Renal cortical epithelial cell (primary cell): ENCODE results near the gene MBP. TPM values are rescaled to one million over a fixed set of nuclear protein-coding genes. Genes with fewer than 3 reads are reported as not detected.
A peak's percentile ranks its signal among the peaks of the same experiment; 100 is the strongest.
"Not testable (repeated sequence)": the region's sequence is repeated elsewhere in the genome, so short reads cannot be mapped to it uniquely, and the experiment has no call there.

Experiments used
- DNase-seq: peaks from one replicate; pipeline ENCODE4 v3.0.0-alpha.2; 2011; ENCODE audit warnings: low read depth
- total RNA-seq: library from RNA; depleted of rRNA; stranded (reverse); fragments of >200 nt; gene quantifications from 2 replicates; pipeline ENCODE4 v1.2.3, GENCODE V29; 2014

MBP gene
- total RNA-seq, 1 donor from 2014 or later = 28.8 TPM

DNA sequence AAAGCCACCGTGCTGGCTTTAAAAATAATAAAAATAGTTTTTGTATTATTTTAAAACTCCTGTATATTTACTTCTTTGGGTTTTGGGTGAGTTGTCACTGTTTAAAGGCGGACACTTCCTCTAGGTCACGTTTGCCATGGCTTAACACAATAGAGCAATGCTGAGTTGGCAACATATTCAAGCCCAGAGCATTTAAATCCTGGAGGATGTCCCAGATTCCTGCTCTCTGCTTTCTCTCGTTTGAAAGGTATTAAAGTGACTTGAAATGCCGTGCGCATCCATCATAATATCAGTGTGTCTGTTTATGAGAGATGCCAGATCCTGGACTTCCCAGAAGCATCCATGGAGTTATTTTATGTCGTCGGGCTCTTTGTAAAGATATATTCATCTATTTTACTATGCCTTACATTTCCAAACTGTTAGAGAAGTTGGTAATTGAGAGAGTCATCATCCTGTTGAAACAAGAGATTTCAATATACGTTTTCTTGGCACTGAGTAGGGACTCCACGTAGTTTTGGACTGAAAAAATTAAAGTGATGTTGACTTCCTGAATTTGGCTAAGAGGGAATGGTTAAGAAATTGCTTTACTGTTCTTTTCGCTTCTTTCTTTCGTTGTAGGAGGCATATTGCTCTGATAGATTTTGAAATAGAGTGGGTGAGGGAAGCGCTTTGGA is 159.6 kb downstream of the MBP start:
- no peak for DNase-seq

DNA sequence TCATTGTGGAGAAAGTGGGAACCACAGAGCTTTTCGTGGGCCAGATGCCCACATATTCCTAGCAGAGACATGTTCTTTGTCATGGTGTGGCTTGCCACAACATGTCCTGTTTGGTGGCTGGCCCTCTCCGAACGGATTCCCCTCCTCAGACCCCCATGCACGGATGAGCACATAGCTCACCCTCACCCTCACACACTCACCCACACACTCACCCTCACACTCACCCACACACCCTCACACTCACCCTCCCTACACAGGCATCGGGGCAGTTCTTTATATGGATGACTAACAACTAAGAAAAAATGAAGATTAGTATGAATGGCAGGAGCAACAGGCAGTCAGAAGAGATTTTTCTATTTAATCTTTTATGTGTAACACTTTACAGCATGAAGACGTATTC is 160.3 kb downstream of the MBP start:
- DNase-seq = no peak

DNA sequence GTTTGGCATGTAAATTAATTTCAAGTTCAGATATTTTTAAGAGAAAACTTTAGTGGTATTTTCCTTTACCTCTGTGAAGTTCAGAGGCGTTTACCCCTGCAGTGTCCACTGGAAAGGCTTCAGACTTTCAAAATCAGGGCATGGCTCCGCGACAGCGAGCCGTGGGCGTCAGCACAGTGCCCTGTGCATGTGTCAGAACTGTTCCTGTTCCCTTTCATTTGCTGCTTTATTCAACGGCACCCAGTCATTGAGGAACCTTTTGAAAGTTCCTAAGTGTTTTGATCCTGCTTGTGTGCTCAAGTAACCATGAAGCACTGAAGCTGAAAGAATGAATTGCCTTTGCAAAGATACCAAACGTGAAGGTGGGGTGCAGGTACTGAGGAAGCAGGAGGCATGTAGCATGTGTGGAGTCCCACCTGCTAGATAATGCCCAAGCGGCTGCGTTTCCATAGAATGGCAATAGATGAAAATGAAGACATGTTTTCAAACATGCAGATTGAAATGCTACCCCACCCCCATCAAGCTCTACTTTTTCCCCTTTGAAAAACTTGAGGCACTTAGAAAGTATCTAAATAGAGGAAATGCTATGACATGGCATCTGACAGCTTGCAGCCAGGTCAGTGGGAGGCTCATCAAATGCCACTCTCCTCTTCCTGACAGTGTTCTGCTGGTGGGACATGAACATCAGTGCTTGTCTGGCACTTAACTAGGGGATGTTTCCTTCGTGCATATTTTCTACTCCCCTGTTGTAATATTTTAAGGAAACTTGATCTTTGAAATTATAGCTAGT is 161.6 kb downstream of the MBP start:
- peak; percentile 22 for DNase-seq

DNA sequence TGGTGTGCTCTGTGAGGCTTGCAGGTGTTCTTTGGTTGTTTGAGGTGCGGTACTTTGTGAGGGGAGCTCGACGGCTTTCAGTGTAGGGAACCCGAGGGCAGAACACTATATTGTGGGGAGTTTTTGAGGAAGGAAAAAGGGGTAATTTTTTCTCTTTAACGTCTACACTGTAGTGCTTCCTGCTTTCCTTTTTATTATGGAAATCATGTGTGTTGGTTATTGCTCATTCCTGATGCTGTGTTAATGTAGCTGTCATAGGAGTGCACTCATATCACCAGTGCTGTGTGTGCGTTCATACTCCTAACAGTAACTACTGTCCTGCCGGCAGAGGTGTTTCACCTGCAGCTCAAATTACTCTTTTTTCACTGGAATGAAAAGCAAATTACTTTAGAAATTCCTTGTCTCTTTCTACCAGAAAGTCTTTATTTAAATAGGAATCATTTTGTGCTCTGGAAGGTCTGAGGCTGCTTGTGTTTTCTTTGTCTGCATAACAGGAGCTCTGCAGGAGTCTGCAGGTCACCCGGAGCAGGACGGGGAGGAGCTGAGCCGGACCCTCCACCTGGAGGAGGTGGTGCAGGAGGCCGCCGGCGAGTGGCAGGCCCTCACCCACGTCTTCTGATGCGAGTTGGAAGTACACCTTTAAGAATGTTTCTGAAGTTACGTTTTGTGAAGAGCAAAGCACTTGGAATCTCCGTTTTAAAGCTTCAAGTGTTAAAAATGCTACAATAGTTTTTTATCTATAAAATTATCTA is 164.7 kb downstream of the MBP start:
- no peak for DNase-seq

DNA sequence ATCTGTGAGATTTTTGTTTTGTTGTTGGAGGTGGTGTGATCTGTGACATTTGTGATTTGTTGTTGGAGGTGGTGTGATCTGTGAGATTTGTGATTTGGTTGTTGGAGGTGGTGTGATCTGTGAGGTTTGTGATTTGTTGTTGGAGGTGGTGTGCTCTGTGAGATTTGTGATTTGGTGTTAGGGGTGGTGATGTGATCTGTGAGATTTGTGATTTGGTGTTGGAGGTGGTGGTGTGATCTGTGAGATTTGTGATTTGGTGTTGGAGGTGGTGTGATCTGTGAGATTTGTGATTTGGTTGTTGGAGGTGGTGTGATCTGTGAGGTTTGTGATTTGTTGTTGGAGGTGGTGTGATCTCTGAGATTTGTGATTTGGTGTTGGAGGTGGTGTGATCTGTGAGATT is 165.3 kb downstream of the MBP start:
- DNase-seq = not testable (repeated sequence)

DNA sequence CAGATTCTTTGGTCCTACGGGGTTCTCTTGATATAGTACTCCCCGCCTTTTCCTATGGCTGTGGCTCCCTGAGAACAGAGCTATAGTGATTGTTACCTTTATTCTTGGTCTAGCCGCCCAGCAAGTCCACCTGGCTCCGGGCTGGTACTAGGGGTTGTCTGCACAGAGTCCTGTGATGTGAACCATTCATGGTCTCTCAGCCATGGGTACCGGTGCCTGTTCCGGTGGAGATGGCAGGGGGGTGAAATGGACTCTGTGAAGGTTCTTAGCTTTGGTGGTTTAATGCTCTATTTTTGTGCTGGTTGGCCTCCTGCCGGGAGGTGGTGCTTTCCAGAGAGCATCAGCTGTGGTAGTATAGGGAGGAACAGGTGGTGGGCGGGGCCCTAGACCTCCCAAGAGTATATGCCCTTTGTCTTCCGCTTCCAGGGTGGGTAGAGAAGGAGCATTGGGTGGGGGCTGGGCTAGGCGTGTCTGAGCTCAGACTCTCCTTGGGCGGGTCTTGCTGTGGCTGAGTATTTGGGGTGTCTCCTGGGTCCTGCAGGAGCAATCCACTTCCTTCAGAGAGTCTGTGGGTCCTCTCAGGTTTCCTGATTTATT is 166.9 kb downstream of the MBP start:
- DNase-seq = not testable (repeated sequence)

DNA sequence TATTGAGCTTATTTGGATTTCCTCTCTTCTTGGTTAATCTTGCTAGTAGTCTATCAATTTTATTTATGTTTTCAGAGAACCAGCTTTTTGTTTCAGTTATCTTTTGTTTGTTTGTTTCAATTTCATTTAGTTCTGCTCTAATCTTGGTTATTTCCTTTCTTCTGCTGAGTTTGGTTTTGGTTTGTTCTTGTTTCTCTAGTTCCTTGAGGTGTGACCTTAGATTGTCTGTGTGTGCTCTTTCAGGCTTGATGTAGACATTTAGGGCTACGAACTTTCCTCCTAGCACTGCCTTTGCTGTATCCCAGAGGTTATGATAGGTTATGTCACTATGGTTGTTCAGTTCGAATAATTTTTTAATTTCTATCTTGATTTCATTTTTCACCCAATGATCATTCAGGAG is 168.6 kb downstream of the MBP start:
- DNase-seq = no peak

DNA sequence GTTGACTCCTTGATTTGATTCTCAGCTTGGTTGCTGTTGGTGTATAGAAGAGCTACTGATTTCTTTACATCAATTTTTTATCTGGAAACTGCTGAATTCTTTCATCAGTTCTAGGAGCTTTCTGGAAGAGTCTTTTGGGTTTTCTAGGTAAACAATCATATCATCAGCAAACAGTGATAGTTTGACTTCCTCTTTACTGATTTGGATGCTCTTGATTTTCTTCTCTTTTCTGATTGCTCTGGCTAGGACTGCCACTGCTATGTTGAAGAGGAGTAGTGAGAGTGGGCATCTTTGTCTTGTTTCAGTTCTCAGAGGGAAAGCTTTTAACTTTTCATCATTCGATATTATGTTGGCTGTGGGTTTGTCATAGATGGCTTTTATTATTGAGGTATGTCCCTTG is 169.7 kb downstream of the MBP start:
- DNase-seq = no peak

DNA sequence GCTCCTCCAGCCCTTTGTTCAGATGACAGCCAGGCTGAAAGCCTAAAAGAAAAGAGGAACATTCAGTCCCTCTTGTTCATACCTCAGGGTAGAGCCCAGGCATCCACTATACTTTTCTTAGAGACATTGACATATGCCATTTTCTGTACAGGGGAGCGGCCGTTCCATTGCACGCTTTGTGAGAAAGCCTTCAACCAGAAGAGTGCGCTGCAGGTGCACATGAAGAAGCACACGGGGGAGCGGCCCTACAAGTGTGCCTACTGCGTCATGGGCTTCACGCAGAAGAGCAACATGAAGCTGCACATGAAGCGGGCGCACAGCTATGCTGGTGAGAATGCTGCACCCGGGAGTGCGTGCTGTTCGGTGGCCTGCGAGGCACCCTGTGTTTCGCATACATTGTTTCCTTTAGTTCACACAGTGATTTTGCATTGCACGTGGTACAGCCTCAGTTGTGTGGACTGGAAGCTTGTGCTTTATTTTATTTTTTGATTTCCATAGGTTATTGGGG is 172.0 kb downstream of the MBP start:
- DNase-seq = no peak

DNA sequence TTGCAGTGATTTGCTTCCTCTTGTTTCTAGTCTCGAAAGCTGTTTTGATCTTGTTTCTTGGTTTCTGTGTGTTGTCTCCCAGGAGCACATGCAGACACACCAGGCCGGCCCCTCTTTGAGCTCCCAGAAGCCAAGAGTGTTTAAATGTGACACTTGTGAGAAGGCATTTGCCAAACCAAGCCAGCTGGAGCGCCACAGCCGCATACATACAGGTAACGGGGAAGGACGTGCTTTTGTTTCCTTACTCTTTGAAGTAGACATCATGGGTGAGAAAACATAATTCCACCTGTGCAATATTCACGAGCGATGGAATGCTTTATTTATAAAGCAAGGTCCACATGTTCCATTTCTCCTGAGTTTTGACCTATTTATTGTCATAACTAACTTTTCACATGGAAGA is 173.0 kb downstream of the MBP start:
- DNase-seq = no peak

DNA sequence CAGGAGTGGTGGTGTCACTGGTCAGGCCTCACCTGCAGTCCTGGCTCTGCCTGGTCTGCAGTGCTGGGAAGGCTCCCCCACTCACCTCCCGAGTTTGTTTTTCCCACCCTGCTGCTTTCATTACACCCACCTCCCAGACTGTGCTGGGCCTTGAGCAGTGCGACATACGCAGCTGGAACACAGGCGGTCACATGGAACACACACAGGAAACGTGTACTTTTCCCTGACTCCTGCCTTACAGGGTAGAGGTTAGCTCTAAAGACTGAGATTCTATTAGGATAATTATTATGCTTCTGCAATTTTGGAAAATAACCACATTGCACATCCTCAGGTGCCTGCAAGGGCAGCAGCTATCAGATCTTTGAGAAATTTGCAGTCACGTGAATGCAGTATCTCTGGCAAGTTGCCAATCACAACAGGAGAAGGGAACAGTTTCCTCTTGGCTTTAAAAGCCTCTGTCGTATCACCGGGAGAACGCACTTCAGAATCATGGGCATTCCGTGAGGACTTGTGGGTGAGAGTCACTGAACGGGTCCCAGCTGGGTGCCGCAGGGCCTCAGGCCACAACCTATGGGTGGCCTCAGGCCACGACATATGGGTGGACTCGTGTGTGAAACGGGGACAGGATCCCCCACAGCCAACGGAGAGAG is 173.8 kb downstream of the MBP start:
- no peak for DNase-seq

DNA sequence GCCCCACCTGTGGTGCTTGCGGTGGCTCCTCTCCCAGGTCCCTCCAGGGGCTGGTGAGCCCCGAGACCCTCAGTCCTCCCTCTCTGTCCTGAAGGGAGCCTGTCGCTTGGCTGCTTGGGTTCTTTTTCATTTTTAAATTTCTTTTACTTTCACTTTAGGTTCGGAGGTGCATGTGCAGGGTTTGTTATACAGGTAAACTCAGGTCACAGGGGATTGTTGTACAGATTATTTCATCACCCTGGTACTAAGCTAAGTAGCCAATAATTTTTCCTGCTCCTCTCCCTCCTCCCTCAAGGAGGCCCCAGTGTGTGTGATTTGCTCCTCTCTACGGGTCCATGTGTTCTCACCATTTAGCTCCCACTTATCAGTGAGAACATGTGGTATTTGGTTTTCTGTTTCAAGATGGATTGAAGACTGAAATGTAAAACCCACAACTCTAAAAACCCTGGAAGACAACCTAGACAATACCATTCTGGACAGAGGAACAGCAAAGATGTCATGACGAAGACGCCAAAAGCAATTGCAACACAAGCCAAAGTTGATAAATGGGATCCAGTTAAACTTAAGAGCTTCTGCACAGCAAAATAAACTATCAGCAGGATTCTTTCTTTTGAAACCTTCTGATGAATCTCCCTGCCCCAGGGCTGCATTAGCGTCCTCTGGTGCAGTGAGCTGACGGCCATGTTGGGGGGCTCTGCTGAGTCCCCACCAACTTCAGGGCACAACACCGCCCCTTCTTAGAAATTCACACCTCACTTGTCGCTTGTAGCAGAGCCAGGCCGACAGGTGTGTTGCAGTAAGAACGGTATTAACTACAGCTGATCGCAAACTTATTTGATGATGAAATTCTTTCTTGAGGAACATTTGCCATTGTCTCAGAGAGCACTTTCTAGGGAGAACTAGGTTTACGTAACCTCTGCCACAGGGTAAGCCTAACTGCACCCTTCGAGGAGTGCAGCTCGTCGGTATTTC is 174.9 kb downstream of the MBP start:
- no peak for DNase-seq

DNA sequence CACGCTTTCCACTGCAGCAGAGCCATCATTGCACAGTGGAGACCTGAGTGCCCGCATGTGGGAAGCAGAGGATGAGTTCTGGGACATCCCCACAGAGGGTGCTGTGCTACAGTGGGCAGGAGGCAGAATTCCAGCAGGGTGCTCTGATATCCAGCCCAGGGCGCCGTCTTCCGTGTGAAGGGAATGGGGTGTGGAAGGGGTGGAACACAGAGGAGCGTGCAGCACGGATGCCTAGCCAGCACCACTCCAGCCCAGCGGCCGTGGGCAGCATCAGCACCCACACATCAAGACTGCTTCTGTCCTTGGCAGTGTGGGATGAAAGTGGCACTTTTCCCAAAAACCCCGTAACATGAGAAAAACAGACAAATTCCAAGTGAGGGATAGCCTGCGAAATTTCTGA is 175.9 kb downstream of the MBP start:
- DNase-seq = no peak

DNA sequence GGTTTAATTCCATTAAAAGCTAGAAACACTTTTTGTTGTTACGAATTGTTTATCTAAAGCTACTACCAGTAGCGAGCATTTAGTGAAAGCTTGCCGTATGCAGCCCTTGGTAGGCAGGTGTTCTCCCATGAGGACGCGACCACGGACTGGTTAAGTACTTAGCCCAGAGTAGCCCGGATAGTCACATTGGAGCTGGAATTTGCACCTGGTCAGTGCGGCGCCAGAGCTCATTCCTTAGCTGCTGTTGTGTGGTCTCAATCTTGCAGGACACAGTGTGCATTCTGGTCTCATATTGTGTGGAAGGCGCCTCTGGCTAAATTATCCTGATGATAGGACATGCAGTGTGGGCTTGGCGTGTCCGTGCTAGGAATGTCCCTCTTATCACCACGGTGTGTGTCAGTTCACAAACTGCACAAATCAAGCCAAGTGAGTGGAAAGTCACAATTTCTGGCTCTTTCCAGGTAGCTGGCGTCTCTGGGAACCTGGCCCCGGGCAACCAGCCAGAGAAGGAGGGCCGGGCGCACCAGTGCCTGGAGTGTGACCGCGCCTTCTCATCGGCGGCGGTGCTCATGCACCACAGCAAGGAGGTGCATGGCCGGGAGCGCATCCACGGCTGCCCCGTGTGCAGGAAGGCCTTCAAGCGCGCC is 176.9 kb downstream of the MBP start:
- no peak for DNase-seq

DNA sequence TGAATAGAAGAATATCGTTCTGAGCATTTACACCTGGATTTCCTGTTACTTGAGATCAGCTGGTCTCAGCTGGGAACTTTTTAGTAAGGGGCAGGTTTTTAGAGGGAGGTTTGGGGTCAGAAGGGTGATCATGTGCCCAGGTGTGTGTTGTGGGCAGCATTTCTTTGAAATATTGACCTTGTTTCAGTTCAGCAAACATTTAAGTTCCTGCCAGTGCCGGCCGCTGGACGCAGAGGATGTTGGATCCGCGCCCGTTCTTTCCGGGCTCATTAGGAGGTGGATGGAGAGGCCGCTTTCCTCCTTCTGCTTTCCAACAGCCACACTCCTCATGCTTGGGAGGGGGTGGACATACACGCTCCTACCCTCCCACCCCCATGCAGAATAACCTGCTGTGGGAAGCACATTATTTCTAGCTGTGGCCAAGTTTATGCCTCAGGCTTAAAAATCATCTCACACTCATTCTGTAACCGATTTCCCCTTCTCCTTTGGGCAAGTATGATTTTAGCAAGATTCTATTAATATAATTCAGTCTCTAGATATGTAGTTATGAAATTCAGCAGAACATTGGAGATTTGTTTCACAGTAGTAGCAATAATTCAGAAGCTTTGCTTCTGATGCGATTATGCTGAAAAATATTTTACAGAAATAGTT is 178.9 kb downstream of the MBP start:
- peak; percentile 41 for DNase-seq

DNA sequence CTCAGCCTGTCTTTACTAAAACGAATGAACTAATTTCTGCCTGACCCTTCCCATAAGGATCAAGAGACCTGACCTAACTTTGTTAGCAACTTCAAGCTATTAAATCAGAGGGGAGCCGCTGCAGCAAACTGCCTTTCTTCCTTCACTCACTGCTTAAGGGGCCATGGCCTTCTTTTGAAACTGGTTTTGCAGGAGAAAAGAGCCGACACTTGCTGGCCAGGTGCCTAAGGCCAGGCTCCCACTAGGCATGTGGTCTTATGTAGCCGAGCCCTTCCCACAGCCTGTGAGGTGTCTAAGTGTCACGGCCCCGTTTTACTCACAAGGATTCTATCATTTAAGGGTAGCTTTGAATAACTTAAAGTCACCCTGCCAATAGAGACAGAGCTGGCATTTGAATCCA is 179.4 kb downstream of the MBP start:
- peak; percentile 17 for DNase-seq

DNA sequence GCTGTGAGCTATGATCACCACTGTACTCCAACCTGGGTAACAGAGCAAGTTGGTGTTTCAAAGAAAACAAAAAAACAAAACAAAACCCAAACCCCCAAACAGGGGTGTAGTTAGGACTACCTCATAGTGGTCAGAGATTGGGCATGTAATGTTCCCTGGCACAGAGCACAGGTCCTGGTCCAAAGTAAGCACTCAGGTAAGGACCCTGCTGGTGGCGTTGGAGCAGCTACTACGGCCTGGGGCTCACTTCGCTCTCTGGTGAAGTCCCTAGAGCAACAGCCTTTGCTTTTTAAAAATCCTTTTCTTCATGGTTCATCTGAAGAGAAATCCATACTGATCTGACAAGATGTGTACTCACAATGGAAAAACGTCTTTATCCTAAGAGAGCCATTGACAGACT is 179.8 kb downstream of the MBP start:
- no peak for DNase-seq

DNA sequence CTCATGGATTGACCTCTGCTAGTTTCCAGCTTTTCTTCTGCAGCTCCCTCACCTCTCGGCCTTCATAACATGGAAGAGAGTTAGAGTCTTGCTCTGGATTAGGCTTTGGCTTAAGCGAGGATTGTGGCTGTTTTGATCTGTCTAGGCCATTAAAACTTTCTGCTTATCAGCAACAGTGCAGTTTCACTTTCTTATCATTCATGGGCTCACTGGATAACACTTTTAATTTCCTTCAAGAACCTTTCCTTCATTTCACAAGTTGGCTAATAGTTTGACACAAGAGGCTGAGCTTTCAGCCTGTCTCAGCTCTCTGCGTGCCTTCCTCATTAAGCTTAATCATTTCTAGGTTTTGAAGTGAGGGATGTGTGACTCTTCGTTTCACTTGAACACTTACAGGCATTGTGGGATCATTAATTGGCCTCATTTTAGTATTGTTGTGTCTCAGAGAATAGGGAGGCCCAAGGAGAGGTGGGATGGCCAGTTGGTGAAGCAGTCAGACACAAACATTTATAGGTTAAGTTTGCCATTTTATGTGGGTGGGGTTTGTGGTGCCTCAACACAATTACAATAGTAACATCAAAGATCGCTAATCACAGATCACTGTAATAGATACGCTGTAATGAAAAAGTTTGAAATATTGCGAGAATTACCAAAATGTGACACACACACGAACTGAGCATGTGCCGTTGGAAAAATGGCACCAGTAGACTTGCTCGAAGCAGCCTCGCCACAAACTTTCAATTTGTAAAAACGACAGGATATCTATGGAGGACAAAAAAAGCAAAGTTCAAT is 180.9 kb downstream of the MBP start:
- peak; percentile 83 for DNase-seq

DNA sequence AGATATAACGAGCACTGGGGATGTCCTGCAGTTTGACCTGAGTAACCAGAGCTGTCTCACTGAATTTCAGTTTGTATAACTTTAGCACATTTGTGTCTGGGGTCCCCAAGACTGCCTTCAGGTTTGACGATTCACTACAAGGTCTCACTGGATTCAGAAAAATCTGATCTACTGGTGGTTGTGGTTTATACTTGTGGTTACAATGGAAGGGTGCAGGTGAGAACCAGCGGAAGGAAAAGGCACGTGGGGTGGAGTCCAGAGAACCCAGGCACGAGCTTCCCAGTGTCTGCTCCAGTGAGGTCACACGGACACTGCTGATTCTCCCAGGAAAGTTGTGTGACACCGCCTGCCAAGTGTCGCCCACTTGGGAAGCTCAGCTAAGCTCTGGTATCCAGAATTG is 184.2 kb downstream of the MBP start:
- no peak for DNase-seq
